Lung (tissue), 12 donors: ENCODE results near the gene ENPP4. TPM values are rescaled to one million over a fixed set of nuclear protein-coding genes. Genes with fewer than 3 reads are reported as not detected.

Experiments used
- ATAC-seq: fragments of 200-7000 bp; cut with Tn5 transposase; one replicate; pipeline ENCODE4 v1.9.1; 2020; ENCODE audit warnings: moderate number of reproducible peaks; ENCODE audit not compliant: insufficient read depth, low FRiP score
- DNase-seq, 3 donors: peaks; one replicate each; pipeline ENCODE4 v3.0.0-alpha.2; 2013 to 2017
- H3K27ac ChIP-seq, 2 donors: one replicate each; pipeline ENCODE4 v1.5.1; 2013; ENCODE audit warnings: mild to moderate bottlenecking in 2 of 2, moderate library complexity in 2 of 2, control low read depth in 1 of 2, inconsistent platforms in 1 of 2, low read depth in 1 of 2, low read length in 1 of 2
- H3K27me3 ChIP-seq, 3 donors: one replicate each; pipeline ENCODE4 v1.5.1; 2013; ENCODE audit warnings: low read length in 2 of 3; ENCODE audit not compliant: control insufficient read depth in 3 of 3, insufficient read depth in 3 of 3
- H3K36me3 ChIP-seq, 4 donors: one replicate each; pipeline ENCODE4 v1.5.1; 2013; ENCODE audit warnings: low read length in 4 of 4, mild to moderate bottlenecking in 1 of 4, moderate library complexity in 1 of 4; ENCODE audit not compliant: control insufficient read depth in 4 of 4, insufficient read depth in 4 of 4
- H3K4me1 ChIP-seq, 5 donors: one replicate each; pipeline ENCODE4 v1.5.1; 2013; ENCODE audit warnings: low read length in 5 of 5, mild to moderate bottlenecking in 2 of 5, moderate library complexity in 1 of 5; ENCODE audit not compliant: control insufficient read depth in 5 of 5, insufficient read depth in 5 of 5
- H3K4me3 ChIP-seq: one replicate; pipeline ENCODE4 v1.5.1; 2013; ENCODE audit warnings: mild to moderate bottlenecking, control low read depth, moderate library complexity
- H3K9ac ChIP-seq, 2 donors: one replicate each; pipeline ENCODE4 v1.5.1; 2013; ENCODE audit warnings: low read length in 2 of 2, control low read depth in 1 of 2; ENCODE audit not compliant: insufficient read depth in 1 of 2
- H3K9me3 ChIP-seq, 4 donors: one replicate each; pipeline ENCODE4 v1.5.1; 2013; ENCODE audit warnings: low read length in 3 of 4, mild to moderate bottlenecking in 1 of 4, moderate library complexity in 1 of 4; ENCODE audit not compliant: control insufficient read depth in 4 of 4, insufficient read depth in 3 of 4
- CTCF ChIP-seq: IDR thresholded peaks from 2 replicates; pipeline ENCODE4 v1.5.1; 2012; ENCODE audit warnings: mild to moderate bottlenecking; ENCODE audit errors: control extremely low read depth, extremely low read depth
- WGBS, 2 donors: extraction: QIAGEN DNeasy Blood & Tissue Kit; methylation state at CpG; one replicate each; pipeline ENCODE4 v1.1.7; 2013; 5-methylcytosine and 5-hydroxymethylcytosine counted together
- polyA plus RNA-seq, 2 donors: library from polyadenylated mRNA; stranded (reverse); fragments of 200-250 nt; gene quantifications; one replicate each; pipeline ENCODE4 v1.2.1, GENCODE V29; 2013
- total RNA-seq, 2 donors: library from RNA; depleted of rRNA in 1 of 2; stranded (reverse); fragments of >200 nt in 1 of 2; gene quantifications; one replicate each; pipeline ENCODE4 v1.2.1, GENCODE V29; 2014 to 2021
- donor health status: control.
- donor health status: control.
- donor health status: Bipolar disorder and iron deficiency.
- donor health status: healthy.
- donor health status: DM: yes; HTN: yes; CAD: no.

Gene ENPP4
- total and polyA plus RNA-seq, 4 donors, result 6.8 to 30.5 (median 22.8) TPM

- 49 to 75% methylated on average over 4 of the region's 4 CpGs for WGBS, 2 donors
- ATAC-seq, result no peak
- Histone ChIP-seq H3K27ac (no peak overlapping the region), H3K9ac (no peak overlapping the region), H3K9me3 (no peaks in the 10 kb centered on the region), H3K4me3 (no peak overlapping the region), H3K4me1 (peaks cover 0 to 3% (median 0%) of the 10 kb centered on the region in 5 donors), H3K27me3 (no peaks in the 10 kb centered on the region), H3K36me3 (no peaks in the 10 kb centered on the region)
- DNase-seq, result peak in 2 of 3 donors; percentile 23 to 32
- no peak for TF ChIP-seq CTCF
Measured at GRCh38 chr6:46184114-46184513, 54.3 kb downstream of the ENPP4 start.

GRCh38 chr6:46186583-46186982 is 56.8 kb downstream of the ENPP4 start:
- peaks cover 0 to 3% (median 0%) of the 10 kb centered on the region in 5 donors for H3K4me1 ChIP-seq
- H3K27me3 ChIP-seq, result no peaks in the 10 kb centered on the region
- H3K4me3 ChIP-seq, result no peak overlapping the region
- peak in 2 of 3 donors; percentile 6 to 32 for DNase-seq
- ATAC-seq, result no peak
- WGBS, 2 donors, result 74 to 79% methylated on average over 1 of the region's 1 CpG
- no peak overlapping the region for H3K9ac ChIP-seq
- no peaks in the 10 kb centered on the region for H3K9me3 ChIP-seq
- H3K27ac ChIP-seq, result no peak overlapping the region
- H3K36me3 ChIP-seq, result no peaks in the 10 kb centered on the region
- TF ChIP-seq CTCF, result no peak

GRCh38 chr6:46189726-46190125 is 59.9 kb downstream of the ENPP4 start:
- Histone ChIP-seq H3K9me3 (no peaks in the 10 kb centered on the region), H3K4me3 (no peak overlapping the region), H3K36me3 (no peaks in the 10 kb centered on the region), H3K27ac (no peak overlapping the region), H3K9ac (no peak overlapping the region), H3K4me1 (peaks cover 0 to 2% (median 0%) of the 10 kb centered on the region in 5 donors), H3K27me3 (no peaks in the 10 kb centered on the region)
- ATAC-seq (no peak), DNase-seq (no peak)
- TF ChIP-seq CTCF, result no peak
- 87 to 93% methylated on average over 4 of the region's 4 CpGs for WGBS, 2 donors

- Histone ChIP-seq H3K4me3 (no peak overlapping the region), H3K4me1 (peaks cover 0 to 2% (median 0%) of the 10 kb centered on the region in 5 donors), H3K36me3 (no peaks in the 10 kb centered on the region), H3K27ac (peak overlapping the region in 1 of 2 donors; percentile 21), H3K9ac (no peak overlapping the region), H3K27me3 (no peaks in the 10 kb centered on the region), H3K9me3 (no peaks in the 10 kb centered on the region)
- no peak for ATAC-seq
- DNase-seq, result no peak
- no peak for TF ChIP-seq CTCF
- 85 to 96% methylated on average over 4 of the region's 4 CpGs for WGBS, 2 donors
Measured at GRCh38 chr6:46190889-46191288, 61.1 kb downstream of the ENPP4 start.
